ENCODE results near the gene BCAS4. TPM values are rescaled to one million over a fixed set of nuclear protein-coding genes. Genes with fewer than 3 reads are reported as not detected.
"Not testable (repeated sequence)": the region's sequence is repeated elsewhere in the genome, so short reads cannot be mapped to it uniquely, and the experiment has no call there.

The BCAS4 gene
- polyA plus RNA-seq, 1 donor: 2.4 TPM

DNA sequence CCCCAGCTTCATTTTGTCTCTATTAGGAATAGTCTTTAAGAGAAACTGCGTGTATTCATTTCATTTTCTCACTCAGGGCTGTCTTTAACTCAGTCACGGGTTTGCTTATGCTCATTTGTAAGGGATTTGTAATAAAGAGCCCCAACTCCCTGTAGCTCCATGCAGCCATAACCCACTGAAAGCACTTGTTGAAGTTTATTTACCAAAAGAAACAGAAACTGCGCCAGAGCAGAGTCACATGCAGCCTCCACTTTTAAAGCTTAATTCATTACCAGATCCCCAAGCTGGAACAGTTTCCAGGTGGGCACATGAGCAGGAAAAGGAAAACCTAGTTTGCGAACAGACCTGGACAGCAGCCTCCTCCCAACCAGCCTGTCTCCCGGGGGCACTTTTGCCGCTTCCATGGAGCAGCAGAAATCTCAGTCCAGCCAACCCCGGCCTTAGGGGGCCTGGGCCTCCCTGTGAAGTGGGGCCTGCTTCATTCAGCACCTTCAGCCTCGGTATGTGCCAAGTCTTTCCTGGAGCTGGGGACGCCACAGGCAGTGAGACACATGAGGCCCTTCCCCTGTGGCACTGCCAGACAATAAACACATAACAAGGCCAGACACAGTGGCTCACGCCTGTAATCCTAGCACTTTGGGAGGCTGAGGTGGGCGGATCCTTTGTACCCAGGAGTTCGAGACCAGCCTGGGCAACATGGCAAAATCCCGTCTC is 4.5 kb downstream of the BCAS4 start:
- DNase-seq (ENCODE audit: low read depth): no peak

DNA sequence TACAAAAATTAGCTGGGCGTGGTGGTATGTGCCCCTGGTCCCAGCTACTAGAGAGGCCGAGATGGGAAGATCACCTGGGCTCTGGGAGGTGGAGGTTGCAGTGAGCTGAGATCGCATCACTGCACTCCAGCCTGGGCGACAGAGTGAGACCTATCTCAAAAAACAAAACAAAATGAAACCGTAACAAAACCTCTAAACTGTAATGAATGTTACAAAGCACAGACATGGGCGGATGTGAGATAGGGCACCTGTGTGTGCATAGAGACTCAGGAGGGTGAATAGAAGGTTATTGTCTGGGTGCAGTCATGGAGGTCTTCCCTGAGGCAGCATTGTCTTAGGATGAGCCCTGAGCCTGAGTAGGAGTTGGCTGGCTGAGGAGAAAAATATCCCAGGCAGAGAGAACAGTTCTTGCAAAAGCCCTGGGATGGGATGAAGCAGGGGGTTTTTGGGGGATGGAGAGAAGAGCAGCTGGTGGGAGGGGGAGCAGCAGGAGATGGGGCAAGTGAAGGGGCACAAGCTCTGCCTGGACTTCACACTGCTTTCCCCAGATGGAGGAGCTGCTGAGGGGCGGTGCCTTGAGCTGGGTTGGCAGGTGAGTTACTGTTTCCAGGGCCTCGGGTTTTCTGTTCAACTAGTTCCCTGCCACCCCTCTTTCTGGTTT is 5.2 kb downstream of the BCAS4 start:
- DNase-seq (ENCODE audit: low read depth): no peak

DNA sequence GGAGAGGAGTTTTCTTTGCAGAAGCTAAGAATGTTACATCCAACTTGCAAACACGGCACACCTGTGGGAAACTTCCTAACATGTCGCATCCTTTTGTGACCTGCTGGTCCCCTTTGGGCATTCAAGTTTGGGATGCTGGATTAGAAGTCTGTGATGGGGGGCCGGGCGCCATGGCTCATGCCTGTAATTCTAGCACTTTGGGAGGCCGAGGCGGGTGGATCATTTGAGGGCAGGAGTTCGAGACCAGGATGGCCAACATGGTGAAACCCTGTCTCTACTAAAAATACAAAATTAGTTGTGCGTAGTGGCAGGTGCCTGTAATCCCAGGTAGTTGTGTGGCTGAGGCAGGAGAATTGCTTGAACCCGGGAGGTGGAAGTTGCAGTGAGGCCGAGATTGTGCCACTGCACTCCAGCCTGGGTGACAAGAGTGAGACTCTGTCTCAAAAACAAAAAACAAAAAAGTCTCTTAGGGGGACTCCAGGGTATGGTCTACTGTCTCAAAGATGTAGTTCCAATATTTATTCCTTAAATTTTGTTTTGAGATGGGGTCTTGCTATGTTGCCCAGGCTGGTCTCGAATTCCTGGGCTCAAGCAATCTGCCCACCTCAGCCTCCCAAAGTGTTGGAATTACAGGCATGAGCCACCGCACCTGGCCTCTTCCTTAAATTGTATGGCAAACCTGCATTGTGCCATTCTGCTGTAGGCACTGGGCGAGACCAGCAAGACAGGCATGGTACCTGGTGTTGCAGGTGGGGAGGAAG is 6.3 kb downstream of the BCAS4 start:
- not testable (repeated sequence) for DNase-seq (ENCODE audit: low read depth)

DNA sequence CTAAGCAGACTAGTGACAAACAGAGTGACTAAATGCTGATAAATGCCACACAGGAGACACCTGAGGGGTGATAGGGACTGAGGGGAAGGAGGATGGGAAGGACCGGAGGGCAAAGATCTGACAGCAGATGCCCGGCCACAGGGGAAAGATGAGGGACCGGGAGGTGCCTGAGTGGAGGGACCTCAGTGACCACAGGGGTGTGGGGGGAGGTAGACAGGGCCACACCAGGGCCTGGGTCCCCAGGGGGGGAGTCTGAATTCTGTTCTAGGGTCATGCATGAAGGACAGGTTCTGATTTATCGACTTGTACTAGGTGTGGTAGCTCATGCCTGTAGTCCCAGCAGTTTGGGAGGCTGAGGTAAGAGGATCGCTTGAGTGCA is 6.9 kb downstream of the BCAS4 start:
- no peak for DNase-seq (ENCODE audit: low read depth)

DNA sequence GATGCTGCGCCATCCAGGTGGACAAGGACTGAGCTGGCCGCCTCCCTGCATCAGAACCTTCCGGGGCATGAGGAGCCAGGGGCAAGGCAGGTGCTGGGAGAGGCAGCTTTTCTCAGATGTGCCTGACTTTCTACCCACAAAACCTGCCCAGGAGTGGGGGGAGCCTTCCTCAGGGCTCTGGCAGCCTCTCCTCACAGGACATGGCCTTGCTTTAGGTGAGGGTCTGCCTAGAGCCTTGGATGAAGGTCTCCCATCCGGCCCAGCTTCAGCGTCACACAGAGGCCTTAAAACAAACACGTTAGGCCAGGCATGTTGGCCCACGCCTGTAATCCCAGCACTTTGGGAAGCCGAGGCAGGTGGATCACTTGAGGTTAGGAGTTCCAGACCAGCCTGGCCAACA is 7.4 kb downstream of the BCAS4 start:
- no peak for DNase-seq (ENCODE audit: low read depth)

DNA sequence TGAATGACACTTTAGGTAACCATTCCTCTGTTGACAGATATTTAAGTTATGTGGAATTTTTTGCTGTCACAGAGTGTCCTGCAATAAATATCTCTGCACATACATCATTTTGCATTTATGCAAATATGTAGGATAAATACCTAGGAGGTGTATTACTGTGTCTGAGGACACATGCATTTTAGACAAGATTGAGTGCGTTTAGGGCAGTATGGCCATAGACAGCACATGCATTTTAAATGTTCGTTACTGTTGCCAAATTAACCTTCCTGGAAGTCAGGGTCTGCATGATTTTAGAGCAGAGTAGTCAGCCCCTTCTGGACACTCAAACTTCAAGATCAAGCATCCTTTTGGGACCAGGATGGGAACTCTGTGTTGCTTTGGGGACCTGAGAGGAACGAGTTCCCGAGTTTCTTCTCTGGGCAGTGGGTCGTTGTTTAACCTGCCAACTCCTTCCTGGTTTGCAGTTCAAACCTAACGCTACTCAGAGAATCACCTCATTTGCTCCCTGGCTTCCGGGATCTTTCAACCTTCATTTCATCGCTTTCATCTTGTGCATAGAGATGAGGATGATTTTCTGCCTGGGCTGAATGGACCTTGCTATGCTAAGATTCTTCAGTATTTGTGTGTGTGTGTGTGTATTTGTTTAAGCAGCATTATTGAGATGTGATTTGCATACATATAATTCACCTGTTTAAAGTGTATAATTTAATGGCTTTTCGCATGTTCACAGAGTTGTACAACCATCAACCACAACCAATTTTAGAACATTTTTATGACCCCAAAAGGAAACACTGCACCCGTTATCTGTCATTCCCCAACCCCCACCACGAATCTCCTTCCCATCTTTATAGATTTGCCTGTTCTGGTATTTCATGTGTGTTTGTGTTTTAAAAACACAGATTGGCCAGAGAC is 9.8 kb downstream of the BCAS4 start:
- DNase-seq (ENCODE audit: low read depth): no peak

DNA sequence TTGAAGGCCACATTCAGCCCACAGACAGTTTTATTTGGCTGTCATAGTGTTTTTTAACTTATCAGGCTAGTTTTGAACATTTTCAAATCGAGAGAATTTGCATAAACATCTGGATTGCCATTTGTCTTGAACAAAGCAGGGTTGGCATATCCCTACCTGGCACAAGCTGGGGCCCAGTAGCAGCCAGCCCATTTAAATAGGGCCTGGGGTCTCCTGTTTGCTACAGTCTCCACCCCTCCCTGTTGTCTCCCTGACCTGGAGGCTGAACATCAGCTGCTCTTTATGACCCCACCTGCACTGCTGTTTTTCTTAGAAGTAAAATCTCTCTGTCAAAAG is 10.5 kb downstream of the BCAS4 start:
- DNase-seq (ENCODE audit: low read depth): no peak

DNA sequence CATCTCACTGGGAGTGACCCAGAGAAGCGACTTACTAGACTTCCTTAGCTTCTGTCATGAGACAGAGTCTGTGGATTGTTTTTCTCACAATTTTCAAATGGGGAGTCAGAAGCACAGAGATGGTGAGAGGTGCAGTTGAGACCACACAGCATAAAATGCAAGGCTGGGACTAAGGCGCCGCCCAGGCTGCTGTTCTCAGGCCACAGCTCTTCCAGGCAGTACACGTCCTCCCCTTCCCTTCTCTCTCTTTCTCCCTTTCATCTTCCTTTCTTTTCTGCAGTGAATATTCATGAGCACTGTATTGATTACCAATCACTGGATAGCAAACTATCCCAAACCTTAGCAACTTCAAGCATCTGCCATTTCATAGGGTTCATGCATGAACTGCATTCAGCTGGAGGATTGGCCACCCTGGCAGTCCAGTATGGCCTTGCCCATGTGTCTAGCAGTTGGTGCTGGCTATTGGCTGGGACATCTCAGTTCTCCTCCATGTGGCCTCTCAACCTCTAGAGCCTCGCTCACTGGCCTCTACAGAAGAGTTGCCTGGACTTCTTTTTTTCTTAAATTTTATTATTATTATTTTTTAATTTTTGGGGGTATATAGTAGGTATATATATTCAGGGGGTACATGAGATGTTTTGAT is 11.4 kb downstream of the BCAS4 start:
- no peak for DNase-seq (ENCODE audit: low read depth)

DNA sequence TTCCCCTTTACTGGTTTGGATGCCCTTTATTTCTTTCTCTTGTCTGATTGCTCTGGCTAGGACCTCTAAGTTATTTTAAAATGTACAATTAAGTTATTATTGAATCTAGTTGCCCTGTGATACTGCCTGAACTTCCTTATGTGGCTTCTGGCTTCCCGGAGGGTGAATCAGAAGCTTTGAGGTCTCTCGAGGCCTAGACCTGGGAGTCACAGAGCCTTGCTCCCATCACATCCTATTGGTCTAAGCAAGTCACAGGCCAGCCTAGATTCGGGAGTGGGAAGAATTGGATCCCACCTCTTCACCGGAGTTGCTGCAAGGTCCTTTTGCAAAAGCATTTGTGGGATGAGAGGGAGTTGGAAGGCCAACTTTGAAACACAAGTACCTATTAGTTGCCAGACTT is 15.2 kb downstream of the BCAS4 start:
- DNase-seq (ENCODE audit: low read depth): no peak

DNA sequence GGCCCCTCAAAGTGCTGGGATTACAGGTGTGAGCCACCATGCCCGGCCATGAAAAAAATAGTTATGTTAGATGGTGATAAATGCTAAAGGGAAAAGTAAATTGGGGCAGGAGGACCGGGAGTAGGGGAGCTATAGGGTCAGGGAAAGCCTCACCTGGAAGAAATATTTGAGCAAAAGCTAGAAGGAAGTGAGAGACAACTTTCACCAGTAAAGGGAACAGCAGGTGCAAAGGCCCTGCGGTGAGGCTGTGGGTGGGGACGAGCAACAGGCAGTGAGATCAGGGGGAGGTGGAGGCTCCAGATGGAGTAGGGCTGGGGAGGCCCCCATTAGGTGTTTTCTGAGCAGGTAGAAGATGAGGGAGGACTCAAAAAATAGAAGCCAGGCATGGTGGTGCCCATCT is 16.0 kb downstream of the BCAS4 start:
- no peak for DNase-seq (ENCODE audit: low read depth)

DNA sequence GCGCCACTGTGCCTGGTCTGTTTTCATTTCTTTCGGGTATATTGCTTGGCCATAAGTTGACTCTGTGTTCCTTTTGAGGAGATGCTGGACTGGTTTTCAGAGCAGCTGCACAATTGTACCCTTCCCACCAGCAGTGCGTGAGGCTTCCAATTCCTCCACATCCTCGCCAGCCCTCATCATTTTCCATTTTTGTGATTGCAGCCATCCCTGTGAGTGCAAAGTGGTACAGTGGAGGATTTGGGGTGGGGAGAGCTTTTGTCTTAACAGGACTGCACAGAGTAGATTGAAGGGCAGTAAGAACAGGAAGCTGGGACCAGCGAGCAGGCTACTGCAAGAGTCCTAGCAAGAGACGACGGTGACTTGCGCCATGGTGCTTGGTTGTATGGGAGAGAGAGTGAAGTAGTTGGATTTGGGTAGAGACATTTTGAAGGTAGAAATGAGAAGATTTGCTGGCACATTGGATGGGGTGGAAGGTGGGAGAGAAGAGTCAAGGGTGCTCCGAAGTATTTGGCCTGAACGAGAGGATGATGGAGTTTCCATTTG is 18.3 kb downstream of the BCAS4 start:
- no peak for DNase-seq (ENCODE audit: low read depth)

DNA sequence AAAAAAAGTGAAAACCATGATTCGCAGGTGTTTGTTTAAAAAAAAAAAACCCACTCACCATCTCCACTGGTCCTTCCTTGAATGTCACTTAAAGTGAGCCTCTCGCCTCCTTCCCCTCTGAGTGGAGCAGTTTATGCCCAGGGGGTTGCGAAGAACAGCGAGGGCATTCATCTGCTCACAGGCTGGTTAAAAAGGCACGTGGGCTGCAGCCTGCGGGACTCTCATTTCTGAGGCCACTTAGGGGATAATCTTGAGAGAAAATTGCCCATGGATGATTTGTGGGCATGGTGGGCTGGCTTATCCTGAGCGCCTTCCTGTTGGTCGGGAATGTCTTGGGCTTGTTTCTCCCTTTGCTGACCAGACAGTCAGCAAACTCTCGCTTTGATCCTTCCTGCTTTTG is 18.9 kb downstream of the BCAS4 start:
- DNase-seq (ENCODE audit: low read depth): no peak

DNA sequence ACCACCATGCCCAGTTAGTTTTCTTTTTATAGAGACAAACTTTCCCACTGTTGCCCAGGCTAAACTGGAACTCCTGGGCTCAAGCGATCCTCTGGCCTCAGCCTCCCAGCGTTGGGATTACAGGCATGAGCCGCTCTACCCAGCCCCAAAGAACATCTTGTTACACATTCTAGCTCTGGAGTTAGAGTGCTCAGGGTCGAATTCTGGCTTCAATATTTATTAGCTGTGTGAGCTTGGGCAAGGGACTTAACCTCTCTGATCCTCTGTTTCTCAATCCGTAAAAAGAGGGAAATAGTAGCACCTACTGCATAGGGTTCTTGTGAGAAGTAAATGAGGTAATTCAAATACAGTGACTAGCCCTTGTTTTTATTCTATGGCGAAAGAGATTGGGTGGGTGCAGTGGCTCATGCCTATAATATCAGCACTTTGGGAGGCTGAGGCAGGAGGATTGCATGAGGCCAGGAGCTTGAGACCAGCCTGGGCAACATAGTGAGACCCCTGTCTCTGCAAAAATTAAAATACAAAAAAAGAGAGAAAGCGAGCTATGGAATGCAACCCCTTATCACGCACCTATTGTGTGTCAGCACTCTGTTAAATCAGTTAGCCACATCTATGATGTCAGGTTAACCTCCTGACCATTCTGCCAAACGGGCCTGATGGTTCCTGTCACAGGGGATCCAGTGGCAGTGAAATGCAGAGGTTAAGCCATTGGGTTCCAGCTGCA is 19.7 kb downstream of the BCAS4 start:
- no peak for DNase-seq (ENCODE audit: low read depth)

DNA sequence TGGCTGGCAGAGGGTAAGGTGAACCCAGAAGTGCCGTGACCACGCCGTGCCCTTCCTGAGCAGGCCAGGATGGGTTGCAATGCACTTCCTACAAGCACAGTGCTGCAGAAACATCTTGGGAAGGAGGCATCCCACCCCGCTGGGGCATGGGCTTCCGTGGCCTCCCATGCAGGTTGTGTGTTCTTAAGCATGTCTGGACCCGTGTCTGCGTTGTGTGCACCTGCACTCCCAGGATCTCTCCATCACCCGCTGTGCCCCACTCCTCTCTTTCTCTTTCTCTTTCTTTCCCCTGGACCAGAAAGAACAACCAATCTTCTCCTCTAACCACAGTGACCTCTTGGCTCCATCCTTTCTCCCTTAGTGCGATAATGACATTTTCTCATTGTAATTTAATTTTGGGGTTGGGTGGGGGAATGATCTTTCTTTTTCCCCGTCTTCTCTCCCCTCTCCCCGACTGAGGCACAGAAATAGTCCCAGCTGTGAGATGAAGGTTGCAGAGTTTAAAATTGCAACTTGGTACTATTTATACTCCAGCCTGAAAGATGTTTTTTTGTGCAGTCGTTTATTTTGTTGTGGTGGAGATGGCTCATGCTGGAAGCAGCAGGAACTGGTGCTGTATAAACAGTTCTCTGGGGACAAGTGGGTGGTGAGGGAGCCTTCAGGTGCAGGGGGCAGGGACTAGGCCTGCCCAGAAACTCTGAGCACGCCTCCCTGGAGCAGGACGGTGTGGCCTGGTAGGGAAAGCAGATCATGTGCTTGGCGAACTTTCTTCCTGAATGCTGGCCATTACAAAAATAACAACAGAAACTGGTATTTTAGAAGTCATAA is 20.5 kb downstream of the BCAS4 start:
- DNase-seq (ENCODE audit: low read depth): no peak

DNA sequence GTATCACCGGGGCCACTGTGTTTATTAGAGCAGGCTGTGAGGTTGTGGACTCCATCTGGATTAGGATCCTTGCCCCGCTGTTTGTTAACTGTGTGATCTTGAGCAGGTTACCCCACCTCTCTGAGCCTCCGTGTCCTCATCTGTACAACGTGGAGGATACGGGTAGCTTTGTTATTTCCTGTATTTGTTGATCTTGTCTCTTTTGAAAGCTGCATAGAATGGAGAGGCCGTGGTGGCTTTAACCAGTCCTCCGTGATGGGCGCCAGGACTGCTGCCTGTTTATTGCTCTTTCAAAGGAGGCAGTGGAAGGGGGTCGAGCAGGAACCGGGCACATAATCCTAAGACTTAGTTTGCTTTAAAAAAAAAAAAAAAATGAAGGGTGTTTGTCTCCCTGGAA is 22.9 kb downstream of the BCAS4 start:
- no peak for DNase-seq (ENCODE audit: low read depth)

DNA sequence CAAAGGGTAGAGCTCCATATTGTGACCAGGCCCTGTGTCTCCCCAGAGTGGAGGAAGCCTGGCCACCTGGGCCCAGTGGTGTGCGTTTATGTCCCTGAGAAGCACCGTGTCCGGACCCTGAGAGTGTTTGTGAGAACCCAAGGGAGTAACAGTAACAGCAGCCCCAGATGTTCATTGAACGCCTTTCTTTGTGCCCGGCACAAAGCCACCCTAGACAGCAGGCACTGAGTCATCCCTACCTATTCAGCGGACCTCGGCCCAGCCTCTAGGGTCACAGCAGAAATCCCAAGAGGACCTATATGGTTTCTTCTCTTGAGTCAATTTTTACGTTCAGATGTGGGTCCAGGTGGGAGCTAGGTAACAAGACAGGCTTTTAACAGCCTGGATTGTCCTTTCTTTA is 24.5 kb downstream of the BCAS4 start:
- DNase-seq (ENCODE audit: low read depth): no peak

DNA sequence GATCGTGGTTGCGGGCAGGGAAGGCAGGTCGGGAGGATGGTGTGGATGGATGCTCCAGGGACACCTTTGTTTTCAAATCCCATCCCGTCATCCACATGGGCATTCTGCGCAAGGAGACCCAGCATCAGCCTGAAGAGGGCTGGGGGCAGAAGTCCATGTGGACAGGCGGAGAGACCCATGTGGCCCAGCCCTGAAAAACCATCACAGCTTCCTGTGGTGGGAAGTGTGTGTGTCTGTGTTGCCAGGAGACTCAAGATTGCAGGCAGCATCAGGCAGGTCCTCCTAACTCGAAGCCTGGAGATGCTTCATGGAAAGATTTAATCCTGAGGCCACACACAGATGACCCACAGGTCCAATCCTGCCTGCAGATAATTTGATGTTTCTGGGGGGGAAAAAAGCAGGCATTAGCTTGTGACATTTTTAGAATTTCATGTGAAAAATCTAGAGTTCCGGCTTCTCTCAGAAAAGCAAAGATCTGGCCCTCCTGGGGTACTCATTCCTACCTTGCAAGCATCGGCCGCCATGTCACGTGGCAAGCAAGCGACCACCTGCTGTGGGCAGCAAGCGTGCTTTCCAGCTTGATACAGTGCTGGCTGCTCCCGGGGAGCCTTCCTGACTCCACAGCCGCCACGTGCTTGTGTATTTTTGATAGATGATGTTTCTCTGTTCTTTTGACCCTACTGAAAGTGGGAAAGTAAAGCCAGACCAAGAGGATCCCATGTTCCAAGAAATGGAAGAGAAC is 25.8 kb downstream of the BCAS4 start:
- no peak for DNase-seq (ENCODE audit: low read depth)

DNA sequence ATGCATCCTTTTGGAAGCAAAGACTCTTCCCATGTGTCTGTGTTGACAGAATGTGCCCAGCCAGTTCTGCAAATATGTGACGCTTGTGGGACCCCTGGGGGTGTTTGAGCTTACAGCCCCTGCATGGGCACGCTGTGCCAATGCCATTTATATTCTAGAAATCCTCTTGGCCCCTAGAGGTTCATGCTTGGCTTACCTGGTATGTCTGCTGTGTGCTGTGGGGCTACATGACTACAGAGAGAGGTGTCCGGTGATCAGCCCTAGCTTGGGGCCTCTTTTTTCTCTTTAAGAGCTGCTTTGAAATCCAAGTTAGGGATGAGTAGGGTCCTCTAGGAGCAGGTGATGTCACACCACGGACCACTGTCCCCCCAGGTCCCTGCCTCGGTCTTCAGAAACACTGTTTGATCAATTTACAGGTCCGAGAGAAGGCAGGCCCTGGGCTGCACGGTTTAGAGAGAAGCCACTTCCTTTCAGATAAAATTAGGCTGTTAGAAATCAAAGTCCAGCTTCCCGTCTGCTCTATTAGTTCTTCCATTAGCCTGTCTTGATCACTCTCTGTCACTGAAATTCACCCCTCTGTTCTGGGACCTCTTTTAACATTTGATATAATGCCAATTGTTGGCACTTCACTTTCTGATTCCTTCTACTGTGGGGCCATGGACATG is 26.5 kb downstream of the BCAS4 start:
- DNase-seq (ENCODE audit: low read depth): no peak

Data from forelimb muscle (tissue), 1 donor.